Fibroblast of lung (primary cell): Measurements from ENCODE around the gene FHIT. TPM values are rescaled to one million over a fixed set of nuclear protein-coding genes. Genes with fewer than 3 reads are reported as not detected.

ENCODE experiments used
- DNase-seq, 2 donors: peaks; one replicate each; pipeline versions ENCODE4 v3.0.0 to v3.0.0-alpha.2; 2010; ENCODE audit warnings: low read depth in 2 of 2
- H2AFZ ChIP-seq: 2 replicates; pipeline ENCODE4 v1.5.1; 2012; ENCODE audit warnings: low read length, control low read depth, inconsistent platforms
- H3K27ac ChIP-seq: 2 replicates; pipeline ENCODE4 v1.5.1; 2011; ENCODE audit warnings: low read length, control low read depth; ENCODE audit not compliant: insufficient read depth
- H3K27me3 ChIP-seq: 2 replicates; pipeline ENCODE4 v1.5.1; 2011; ENCODE audit warnings: mild to moderate bottlenecking, low read length; ENCODE audit not compliant: control insufficient read depth, insufficient read depth
- H3K36me3 ChIP-seq: 2 replicates; pipeline ENCODE4 v1.5.1; 2011; ENCODE audit warnings: low read length; ENCODE audit not compliant: control insufficient read depth, insufficient read depth
- H3K4me1 ChIP-seq: 2 replicates; pipeline ENCODE4 v1.5.1; 2011; ENCODE audit warnings: low read length; ENCODE audit not compliant: control insufficient read depth, insufficient read depth; ENCODE audit errors: extremely low read depth
- H3K4me2 ChIP-seq: 2 replicates; pipeline ENCODE4 v1.5.1; 2011; ENCODE audit warnings: low read length, control low read depth; ENCODE audit not compliant: insufficient read depth; ENCODE audit errors: extremely low read depth
- H3K4me3 ChIP-seq, 4 experiments: fragments of 200-600 bp in 1 of 4; sonication (generic) in 1 of 4; replicated peaks in 1 of 4; 2 replicates each; pipeline ENCODE4 v1.5.1; 2011 to 2016; ENCODE audit warnings: low read length in 4 of 4, low read depth in 3 of 4, mild to moderate bottlenecking in 3 of 4, control low read depth in 2 of 4, inconsistent platforms in 1 of 4, mixed read lengths in 1 of 4; ENCODE audit not compliant: insufficient read depth in 1 of 4; ENCODE audit errors: control extremely low read depth in 1 of 4
- H3K79me2 ChIP-seq: 2 replicates; pipeline ENCODE4 v1.5.1; 2012; ENCODE audit warnings: mild to moderate bottlenecking, low read length, inconsistent platforms; ENCODE audit not compliant: control insufficient read depth, insufficient read depth
- H3K9ac ChIP-seq: 2 replicates; pipeline ENCODE4 v1.5.1; 2011; ENCODE audit warnings: mild to moderate bottlenecking, low read length, control low read depth; ENCODE audit not compliant: insufficient read depth
- H3K9me3 ChIP-seq: 2 replicates; pipeline ENCODE4 v1.5.1; 2012; ENCODE audit warnings: low read depth, low read length; ENCODE audit not compliant: control insufficient read depth, insufficient read depth
- H4K20me1 ChIP-seq: 2 replicates; pipeline ENCODE4 v1.5.1; 2011; ENCODE audit warnings: low read length; ENCODE audit not compliant: control insufficient read depth, insufficient read depth; ENCODE audit errors: extremely low read depth
- CTCF ChIP-seq, 2 donors: IDR thresholded peaks in 1 of 2; conservative IDR thresholded peaks in 1 of 2; 1 replicate in 1 of 2; 2 replicates in 1 of 2; pipeline ENCODE4 v1.5.1; 2011 to 2012; ENCODE audit warnings: low read length in 2 of 2, control low read depth in 1 of 2, inconsistent platforms in 1 of 2, low read depth in 1 of 2, mild to moderate bottlenecking in 1 of 2
- EZH2 ChIP-seq: IDR thresholded peaks from 2 replicates; pipeline ENCODE4 v1.5.1; 2012; ENCODE audit warnings: low read length, control low read depth, mild to moderate bottlenecking; ENCODE audit errors: missing control alignments
- polyA plus RNA-seq, 2 donors: library from polyadenylated mRNA; depleted of rRNA in 1 of 2; stranded (reverse) in 1 of 2; unstranded in 1 of 2; fragments of >200 nt; gene quantifications; 2 replicates each; pipeline ENCODE4 v1.2.1, GENCODE V29; 2011 to 2012; ENCODE audit warnings: missing spikeins in 1 of 2
- total RNA-seq: library from RNA; depleted of rRNA; stranded (reverse); fragments of >200 nt; gene quantifications from 2 replicates; pipeline ENCODE4 v1.2.1, GENCODE V29; 2014

The FHIT gene
- total and polyA plus RNA-seq, 2 donors (not counting 1 experiment from before 2014, with no cell fraction given) = 0.79 to 2.1 TPM

- no peak overlapping the region for H3K9ac ChIP-seq
- no peak overlapping the region for H3K4me2 ChIP-seq
- no peaks in the 10 kb centered on the region for H3K36me3 ChIP-seq
- H3K27ac ChIP-seq = no peak overlapping the region
- no peaks in the 10 kb centered on the region for H3K4me1 ChIP-seq
- H2AFZ ChIP-seq = no peak overlapping the region
- DNase-seq = no peak
- H3K79me2 ChIP-seq = no peaks in the 10 kb centered on the region
- no peak for TF ChIP-seq CTCF (conservative IDR thresholded peaks at IDR 0.05 in 1 of 2, IDR thresholded peaks at IDR 0.05 in 1 of 2; ENCODE audit: low read depth in 1 of 2, low read length in 2 of 2)
- TF ChIP-seq EZH2 = no peak
- no peaks in the 10 kb centered on the region for H3K9me3 ChIP-seq
- no peaks in the 10 kb centered on the region for H4K20me1 ChIP-seq
- H3K27me3 ChIP-seq = no peaks in the 10 kb centered on the region
- no peak overlapping the region for H3K4me3 ChIP-seq
Measured at GRCh38 chr3:61226166-61226686, 25.0 kb downstream of the FHIT start.

DNA sequence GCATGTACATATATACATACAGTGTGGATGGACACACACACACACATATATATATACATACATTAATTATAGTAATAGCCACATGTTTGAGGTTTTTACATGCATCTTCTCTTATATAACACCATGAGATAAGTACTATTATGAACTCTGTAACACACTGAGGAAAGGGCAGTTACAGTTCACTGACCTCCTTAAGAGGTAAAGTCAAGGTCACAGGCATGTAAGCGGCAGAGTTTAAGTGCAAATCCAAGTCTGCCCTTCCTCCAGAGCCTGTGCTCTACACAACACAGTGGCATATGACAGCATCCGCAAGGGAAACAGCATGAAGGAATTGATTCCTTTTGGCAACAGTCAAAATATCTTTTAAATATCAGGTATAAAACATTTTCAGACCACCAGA is 26.4 kb downstream of the FHIT start:
- H3K36me3 ChIP-seq = no peaks in the 10 kb centered on the region
- H3K27me3 ChIP-seq = no peaks in the 10 kb centered on the region

GRCh38 chr3:61223451-61223850 is 27.8 kb downstream of the FHIT start:
- Histone ChIP-seq H3K27ac (no peak overlapping the region), H2AFZ (no peak overlapping the region), H3K27me3 (no peaks in the 10 kb centered on the region), H3K79me2 (no peaks in the 10 kb centered on the region), H3K36me3 (no peaks in the 10 kb centered on the region), H3K4me1 (no peaks in the 10 kb centered on the region), H3K4me2 (no peak overlapping the region), H3K9ac (no peak overlapping the region), H3K9me3 (no peaks in the 10 kb centered on the region), H4K20me1 (no peaks in the 10 kb centered on the region), H3K4me3 (no peak overlapping the region)
- no peak for DNase-seq
- TF ChIP-seq EZH2 = no peak
- no peak for TF ChIP-seq CTCF (conservative IDR thresholded peaks at IDR 0.05 in 1 of 2, IDR thresholded peaks at IDR 0.05 in 1 of 2; ENCODE audit: low read depth in 1 of 2, low read length in 2 of 2)

More for the DNA sequence above, 26.4 kb downstream of the FHIT start:
- no peaks in the 10 kb centered on the region for H3K4me1 ChIP-seq
- no peak for DNase-seq
- H3K4me2 ChIP-seq = no peak overlapping the region
- H3K4me3 ChIP-seq = no peak overlapping the region
- H3K9ac ChIP-seq = no peak overlapping the region
- no peaks in the 10 kb centered on the region for H4K20me1 ChIP-seq
- H3K79me2 ChIP-seq = no peaks in the 10 kb centered on the region
- no peaks in the 10 kb centered on the region for H3K9me3 ChIP-seq
- no peak for TF ChIP-seq CTCF (conservative IDR thresholded peaks at IDR 0.05 in 1 of 2, IDR thresholded peaks at IDR 0.05 in 1 of 2; ENCODE audit: low read depth in 1 of 2, low read length in 2 of 2)
- no peak for TF ChIP-seq EZH2
- no peak overlapping the region for H3K27ac ChIP-seq
- H2AFZ ChIP-seq = no peak overlapping the region
